ENCODE data around the gene SPIRE1.

GRCh38 chr18:12424252-12424651 lies 233.7 kb downstream of the SPIRE1 start:
- TF ChIP-seq CTCF (IDR thresholded peaks at IDR 0.05), result no peak
- TF ChIP-seq EP300 (IDR thresholded peaks at IDR 0.05), result no peak
- TF ChIP-seq POLR2A (IDR thresholded peaks at IDR 0.05), result no peak
- TF ChIP-seq POLR2AphosphoS5 (IDR thresholded peaks at IDR 0.05), result no peak
